T-cell (primary cell): ENCODE results near the gene TMEM132E. TPM values are rescaled to one million over a fixed set of nuclear protein-coding genes. Genes with fewer than 3 reads are reported as not detected.

Experiments used
- ATAC-seq, 4 experiments: fragments of 200-7000 bp in 3 of 4; fragments of 150-1000 bp in 1 of 4; cut with Tn5 transposase; replicated peaks in 1 of 4; 1 replicate in 3 of 4; 2 replicates in 1 of 4; pipeline ENCODE4 v1.10.0; 2021; ENCODE audit warnings: moderate library complexity in 3 of 4, mild to moderate bottlenecking in 2 of 4, moderate number of reproducible peaks in 1 of 4
- CTCF ChIA-PET, 2 donors: fragments of 300-600 bp; sonication (Branson Sonifier 250); formaldehyde crosslinking; loops; one replicate each; lab custom pipeline; 2022; ENCODE audit warnings: antibody characterized with exemption in 2 of 2; lab: Charles Lee
- POLR2A ChIA-PET, 2 donors: fragments of 300-600 bp; sonication (Branson Sonifier 250); formaldehyde crosslinking; loops; one replicate each; lab custom pipeline; 2022; ENCODE audit warnings: antibody characterized with exemption in 2 of 2; lab: Charles Lee
- DNase-seq, 35 experiments: peaks; one replicate each; pipeline versions ENCODE4 v3.0.0 to v3.0.0-alpha.2; 2013 to 2023
- H3K27ac ChIP-seq: one replicate; pipeline ENCODE4 v1.5.1; 2013; ENCODE audit warnings: low read length
- H3K27me3 ChIP-seq, 2 experiments: replicated peaks in 1 of 2; 1 replicate in 1 of 2; 2 replicates in 1 of 2; pipeline versions ENCODE4 v1.6.1 to v1.7.0; 2013; ENCODE audit warnings: low read length in 1 of 2, mixed read lengths in 1 of 2; ENCODE audit not compliant: control insufficient read depth in 2 of 2, insufficient read depth in 2 of 2; ENCODE audit errors: extremely low read depth in 1 of 2
- H3K36me3 ChIP-seq, 2 donors: 1 replicate in 1 of 2; 2 replicates in 1 of 2; pipeline versions ENCODE4 v1.6.1 to v1.7.0; 2013; ENCODE audit warnings: low read length in 1 of 2; ENCODE audit not compliant: control insufficient read depth in 2 of 2, insufficient read depth in 1 of 2; ENCODE audit errors: extremely low read depth in 1 of 2
- H3K4me1 ChIP-seq, 2 experiments: 1 replicate in 1 of 2; 2 replicates in 1 of 2; pipeline versions ENCODE4 v1.6.1 to v1.7.0; 2013; ENCODE audit warnings: low read length in 2 of 2, mixed read lengths in 1 of 2; ENCODE audit not compliant: insufficient read depth in 2 of 2, control insufficient read depth in 1 of 2; ENCODE audit errors: extremely low read depth in 1 of 2
- H3K4me3 ChIP-seq, 2 donors: 1 replicate in 1 of 2; 2 replicates in 1 of 2; pipeline versions ENCODE4 v1.5.1 to v1.7.0; 2013; ENCODE audit warnings: mild to moderate bottlenecking in 2 of 2, low read length in 1 of 2, moderate library complexity in 1 of 2; ENCODE audit not compliant: control insufficient read depth in 1 of 2; ENCODE audit errors: extremely low read depth in 1 of 2
- H3K9me3 ChIP-seq: 2 replicates; pipeline ENCODE4 v1.7.0; 2013
- H3K27ac Mint-ChIP-seq, 2 donors: one replicate each; pipeline ENCODE4 v1.8.0; 2020 to 2021; ENCODE audit warnings: mild to moderate bottlenecking in 2 of 2, mixed read lengths in 2 of 2
- H3K27me3 Mint-ChIP-seq, 2 donors: one replicate each; pipeline ENCODE4 v1.8.0; 2021 to 2022; ENCODE audit warnings: mixed read lengths in 2 of 2
- H3K36me3 Mint-ChIP-seq: one replicate; pipeline ENCODE4 v1.8.0; 2021; ENCODE audit warnings: mixed read lengths
- H3K4me1 Mint-ChIP-seq, 3 donors: one replicate each; pipeline ENCODE4 v1.8.0; 2020 to 2022; ENCODE audit warnings: mixed read lengths in 3 of 3, mild to moderate bottlenecking in 1 of 3
- H3K4me3 Mint-ChIP-seq, 3 donors: one replicate each; pipeline ENCODE4 v1.8.0; 2020 to 2022; ENCODE audit warnings: mild to moderate bottlenecking in 3 of 3, mixed read lengths in 3 of 3, moderate library complexity in 3 of 3
- H3K9me3 Mint-ChIP-seq, 3 donors: one replicate each; pipeline ENCODE4 v1.8.0; 2020 to 2022; ENCODE audit warnings: mixed read lengths in 3 of 3
- WGBS: methylation state at CpG from one replicate; pipeline ENCODE4 v1.1.5; 2013; ENCODE audit warnings: missing lambda C conversion rate; ENCODE audit not compliant: insufficient coverage; 5-methylcytosine and 5-hydroxymethylcytosine counted together
- total RNA-seq, 35 experiments: library from RNA in 6 of 35; stranded (reverse) in 6 of 35; fragments of 120-200 nt in 1 of 35; gene quantifications; one replicate each; pipeline versions ENCODE4 v1.2.1 to v1.2.4 and lab custom pipeline; 2013 to 2026

Gene TMEM132E
- total RNA-seq, 5 donors from 2014 or later (not counting 1 experiment from before 2014, with no cell fraction given) = 0.09 to 0.47 (median 0.32) TPM; not detected in 1

- ChIA-PET POLR2A (no interaction called here), CTCF (no interaction called here)
- H3K4me1 ChIP-seq = no peaks in the 10 kb centered on the region
- no peaks in the 10 kb centered on the region for H3K36me3 ChIP-seq
- no peaks in the 10 kb centered on the region for H3K9me3 ChIP-seq
- Mint-ChIP-seq H3K36me3 (no peaks in the 10 kb centered on the region), H3K4me1 (no peaks in the 10 kb centered on the region), H3K27ac (no peak overlapping the region), H3K4me3 (no peak overlapping the region), H3K9me3 (no peaks in the 10 kb centered on the region), H3K27me3 (peaks cover 52 to 53% of the 10 kb centered on the region in 2 donors)
- ATAC-seq (no peak), DNase-seq (no peak)
- no peak overlapping the region for H3K4me3 ChIP-seq
- H3K27me3 ChIP-seq = peaks cover 11 to 61% of the 10 kb centered on the region in 2 experiments
- no CpG with 5 or more reads among the region's 4 CpGs for WGBS
- H3K27ac ChIP-seq = no peak overlapping the region
Measured at GRCh38 chr17:34607917-34608316, 28.5 kb downstream of the TMEM132E start.

GRCh38 chr17:34609210-34609609, 29.8 kb downstream of the TMEM132E start:
- DNase-seq (no peak), ATAC-seq (no peak)
- Mint-ChIP-seq H3K27ac (no peak overlapping the region), H3K36me3 (no peaks in the 10 kb centered on the region), H3K9me3 (no peaks in the 10 kb centered on the region), H3K4me3 (no peak overlapping the region), H3K27me3 (peaks cover 52 to 55% of the 10 kb centered on the region in 2 donors), H3K4me1 (no peaks in the 10 kb centered on the region)
- Histone ChIP-seq H3K36me3 (no peaks in the 10 kb centered on the region), H3K27ac (no peak overlapping the region), H3K4me3 (no peak overlapping the region), H3K9me3 (no peaks in the 10 kb centered on the region), H3K27me3 (peaks cover 11 to 67% of the 10 kb centered on the region in 2 experiments), H3K4me1 (no peaks in the 10 kb centered on the region)
- ChIA-PET POLR2A (no interaction called here), CTCF (no interaction called here)
- 34% methylated on average over 3 of the region's 5 CpGs for WGBS

GRCh38 chr17:34610039-34610438, 30.7 kb downstream of the TMEM132E start:
- H3K27me3 ChIP-seq = peaks cover 11 to 71% of the 10 kb centered on the region in 2 experiments
- no peaks in the 10 kb centered on the region for H3K9me3 Mint-ChIP-seq

GRCh38 chr17:34610506-34610905, 31.1 kb downstream of the TMEM132E start:
- H3K4me3 Mint-ChIP-seq = no peak overlapping the region
- no peak for ATAC-seq

More at GRCh38 chr17:34610039-34610438, 30.7 kb downstream of the TMEM132E start:
- POLR2A ChIA-PET = no interaction called here
- no peak overlapping the region for H3K27ac Mint-ChIP-seq
- no peak overlapping the region for H3K4me3 Mint-ChIP-seq
- Histone ChIP-seq H3K4me3 (no peak overlapping the region), H3K36me3 (no peaks in the 10 kb centered on the region), H3K4me1 (no peaks in the 10 kb centered on the region), H3K27ac (no peak overlapping the region), H3K9me3 (no peaks in the 10 kb centered on the region)
- no peaks in the 10 kb centered on the region for H3K36me3 Mint-ChIP-seq
- peaks cover 53 to 61% of the 10 kb centered on the region in 2 donors for H3K27me3 Mint-ChIP-seq
- H3K4me1 Mint-ChIP-seq = no peaks in the 10 kb centered on the region
- CTCF ChIA-PET = no interaction called here
- 78% methylated on average over 1 of the region's 5 CpGs for WGBS
- DNase-seq (no peak), ATAC-seq (no peak)

GRCh38 chr17:34613064-34614019, 34.0 kb downstream of the TMEM132E start:
- POLR2A ChIA-PET = no interaction called here
- H3K9me3 ChIP-seq = no peaks in the 10 kb centered on the region
- no peaks in the 10 kb centered on the region for H3K9me3 Mint-ChIP-seq
- no peak overlapping the region for H3K4me3 Mint-ChIP-seq
- no peak overlapping the region for H3K27ac ChIP-seq
- H3K4me3 ChIP-seq = no peak overlapping the region
- no peaks in the 10 kb centered on the region for H3K4me1 Mint-ChIP-seq
- no peaks in the 10 kb centered on the region for H3K4me1 ChIP-seq
- CTCF ChIA-PET = no interaction called here
- DNase-seq (no peak), ATAC-seq (no peak)
- H3K36me3 Mint-ChIP-seq = no peaks in the 10 kb centered on the region
- WGBS = 63% methylated on average over 3 of the region's 19 CpGs
- H3K27me3 Mint-ChIP-seq = peaks cover 65 to 67% of the 10 kb centered on the region in 2 donors
- H3K27me3 ChIP-seq = peaks cover 13 to 68% of the 10 kb centered on the region in 2 experiments
- H3K36me3 ChIP-seq = no peaks in the 10 kb centered on the region
- H3K27ac Mint-ChIP-seq = no peak overlapping the region

More at GRCh38 chr17:34610506-34610905, 31.1 kb downstream of the TMEM132E start:
- Mint-ChIP-seq H3K27me3 (peaks cover 57 to 64% of the 10 kb centered on the region in 2 donors), H3K36me3 (no peaks in the 10 kb centered on the region), H3K4me1 (no peaks in the 10 kb centered on the region), H3K27ac (no peak overlapping the region), H3K9me3 (no peaks in the 10 kb centered on the region)
- POLR2A ChIA-PET = no interaction called here
- 57% methylated on average over 6 of the region's 6 CpGs for WGBS
- H3K36me3 ChIP-seq = no peaks in the 10 kb centered on the region
- no peak for DNase-seq
- peaks cover 14 to 67% of the 10 kb centered on the region in 2 experiments for H3K27me3 ChIP-seq
- no peak overlapping the region for H3K27ac ChIP-seq
- H3K4me3 ChIP-seq = no peak overlapping the region
- H3K9me3 ChIP-seq = no peaks in the 10 kb centered on the region
- CTCF ChIA-PET = no interaction called here
- H3K4me1 ChIP-seq = no peaks in the 10 kb centered on the region

- no peak for DNase-seq
- ATAC-seq = no peak
- ChIA-PET CTCF (no interaction called here), POLR2A (no interaction called here)
- Histone ChIP-seq H3K27me3 (peaks cover 13 to 61% of the 10 kb centered on the region in 2 experiments), H3K4me1 (no peaks in the 10 kb centered on the region), H3K4me3 (no peak overlapping the region), H3K9me3 (no peaks in the 10 kb centered on the region), H3K36me3 (no peaks in the 10 kb centered on the region), H3K27ac (no peak overlapping the region)
- Mint-ChIP-seq H3K36me3 (no peaks in the 10 kb centered on the region), H3K4me3 (no peak overlapping the region), H3K27me3 (peaks cover 63 to 66% of the 10 kb centered on the region in 2 donors), H3K4me1 (no peaks in the 10 kb centered on the region), H3K9me3 (no peaks in the 10 kb centered on the region), H3K27ac (no peak overlapping the region)
- WGBS = no CpG with 5 or more reads among the region's 1 CpG
Measured at GRCh38 chr17:34614698-34615097, 35.3 kb downstream of the TMEM132E start.
